CD4-positive, CD25-positive, alpha-beta regulatory T cell (primary cell): ENCODE measurements around the gene TC2N. TPM values are rescaled to one million over a fixed set of nuclear protein-coding genes. Genes with fewer than 3 reads are reported as not detected.
"Not testable (repeated sequence)": the region's sequence is repeated elsewhere in the genome, so short reads cannot be mapped to it uniquely, and the experiment has no call there.

ENCODE experiments used
- ATAC-seq, 2 donors: fragments of 150-1000 bp; cut with Tn5 transposase; one replicate each; pipeline ENCODE4 v1.10.0; 2021; ENCODE audit warnings: low read depth in 2 of 2, moderate number of reproducible peaks in 2 of 2, moderate library complexity in 1 of 2
- DNase-seq, 3 donors: peaks; one replicate each; pipeline versions ENCODE4 v3.0.0 to v3.0.0-alpha.2; 2012 to 2022; ENCODE audit warnings: mixed read lengths in 1 of 3
- H3K27ac ChIP-seq: one replicate; pipeline ENCODE4 v1.7.0; 2013; ENCODE audit warnings: mild to moderate bottlenecking, low read length; ENCODE audit not compliant: insufficient read depth, poor library complexity, severe bottlenecking
- H3K27me3 ChIP-seq: one replicate; pipeline ENCODE4 v1.7.0; 2013; ENCODE audit warnings: low read length; ENCODE audit not compliant: control insufficient read depth, insufficient read depth
- H3K36me3 ChIP-seq: one replicate; pipeline ENCODE4 v1.7.0; 2013; ENCODE audit warnings: mild to moderate bottlenecking, low read length, moderate library complexity; ENCODE audit not compliant: control insufficient read depth, insufficient read depth
- H3K4me1 ChIP-seq: 2 replicates; pipeline ENCODE4 v1.7.0; 2013; ENCODE audit warnings: mild to moderate bottlenecking, low read length; ENCODE audit not compliant: insufficient read depth, control insufficient read depth, poor library complexity, severe bottlenecking
- H3K4me3 ChIP-seq: one replicate; pipeline ENCODE4 v1.7.0; 2013; ENCODE audit warnings: low read depth, mild to moderate bottlenecking, low read length, moderate library complexity
- H3K9me3 ChIP-seq, 2 experiments: 1 replicate in 1 of 2; 2 replicates in 1 of 2; pipeline ENCODE4 v1.7.0; 2013; ENCODE audit warnings: low read length in 2 of 2, mild to moderate bottlenecking in 1 of 2, moderate library complexity in 1 of 2; ENCODE audit not compliant: control insufficient read depth in 2 of 2
- H3K27ac Mint-ChIP-seq, 3 donors: one replicate each; pipeline ENCODE4 v1.8.0; 2020 to 2022; ENCODE audit warnings: mild to moderate bottlenecking in 3 of 3, mixed read lengths in 3 of 3, moderate library complexity in 2 of 3
- H3K27me3 Mint-ChIP-seq: one replicate; pipeline ENCODE4 v1.8.0; 2022; ENCODE audit warnings: mild to moderate bottlenecking, mixed read lengths
- H3K36me3 Mint-ChIP-seq: one replicate; pipeline ENCODE4 v1.8.0; 2020; ENCODE audit warnings: mixed read lengths
- H3K4me1 Mint-ChIP-seq, 4 donors: one replicate each; pipeline ENCODE4 v1.8.0; 2020 to 2022; ENCODE audit warnings: mixed read lengths in 4 of 4, mild to moderate bottlenecking in 1 of 4
- H3K4me3 Mint-ChIP-seq, 4 donors: one replicate each; pipeline ENCODE4 v1.8.0; 2020 to 2022; ENCODE audit warnings: mild to moderate bottlenecking in 4 of 4, mixed read lengths in 4 of 4, moderate library complexity in 3 of 4
- H3K9me3 Mint-ChIP-seq, 7 donors: one replicate each; pipeline ENCODE4 v1.8.0; 2020 to 2022; ENCODE audit warnings: mixed read lengths in 7 of 7, mild to moderate bottlenecking in 3 of 7, moderate library complexity in 2 of 7
- polyA plus RNA-seq, 4 donors: library from polyadenylated mRNA; unstranded; fragments of 300-500 nt; fragmentation: Illumina TruSeq; gene quantifications; one replicate each; pipeline ENCODE4 v1.2.3, GENCODE V29; 2021
- total RNA-seq: library from RNA; stranded (reverse); gene quantifications from one replicate; pipeline ENCODE4 v1.2.3, GENCODE V29; 2022

The TC2N gene
- total and polyA plus RNA-seq, 5 donors from 2014 or later: 68.8 to 138 (median 98.5) TPM

DNA sequence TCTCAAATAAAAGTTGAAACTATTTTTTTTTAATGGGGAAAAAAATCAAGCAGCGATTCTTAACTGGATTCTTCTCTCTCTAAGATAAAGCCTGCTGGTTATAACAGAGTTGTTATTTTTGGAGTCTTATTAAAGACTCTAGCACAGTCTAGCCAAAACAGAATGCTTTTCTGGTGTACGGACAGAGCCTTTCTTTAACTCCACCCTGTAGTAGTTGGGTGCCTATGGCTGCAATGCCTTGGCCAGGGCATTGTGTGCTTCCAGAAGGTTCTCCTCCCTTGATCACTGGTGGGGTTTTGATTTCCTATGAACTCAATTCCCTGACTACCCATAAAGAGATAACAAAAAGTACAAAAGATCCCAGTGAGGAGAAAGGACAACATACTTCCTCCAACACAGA, 35.7 kb upstream of the TC2N start:
- no peaks in the 10 kb centered on the region for H3K27me3 ChIP-seq
- H3K4me3 Mint-ChIP-seq: no peak overlapping the region
- H3K9me3 Mint-ChIP-seq: peaks cover 0 to 1% (median 0%) of the 10 kb centered on the region in 7 donors
- DNase-seq (no peak), ATAC-seq (no peak)
- H3K4me1 ChIP-seq: no peaks in the 10 kb centered on the region
- peaks cover 2 to 5% (median 4%) of the 10 kb centered on the region in 4 donors for H3K4me1 Mint-ChIP-seq
- no peaks in the 10 kb centered on the region for H3K36me3 Mint-ChIP-seq
- H3K27me3 Mint-ChIP-seq: peaks cover 4% of the 10 kb centered on the region
- no peaks in the 10 kb centered on the region for H3K36me3 ChIP-seq
- H3K27ac Mint-ChIP-seq: no peak overlapping the region
- no peak overlapping the region for H3K4me3 ChIP-seq
- no peaks in the 10 kb centered on the region for H3K9me3 ChIP-seq
- no peak overlapping the region for H3K27ac ChIP-seq

DNA sequence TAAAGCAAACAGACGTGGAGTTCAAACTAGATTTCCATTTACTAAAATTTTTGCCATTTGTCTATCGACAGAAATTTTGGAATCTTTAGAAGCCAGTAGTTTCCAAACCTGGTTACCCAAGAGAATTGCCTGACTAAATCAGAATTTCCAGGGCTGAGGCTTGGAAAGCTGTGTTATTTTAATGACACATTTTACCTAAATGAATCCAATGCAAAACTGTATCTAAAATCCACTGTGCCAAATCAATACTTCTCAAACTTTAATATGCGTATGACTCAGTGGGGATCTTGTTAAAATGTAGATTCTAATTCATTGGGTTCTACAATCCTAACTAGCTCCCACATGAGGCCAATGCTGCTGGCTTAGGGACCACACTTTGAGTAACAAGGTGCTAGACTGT, 35.0 kb upstream of the TC2N start:
- Mint-ChIP-seq H3K27me3 (peaks cover 4% of the 10 kb centered on the region), H3K4me3 (no peak overlapping the region), H3K27ac (no peak overlapping the region), H3K9me3 (peaks cover 0 to 1% (median 0%) of the 10 kb centered on the region in 7 donors), H3K4me1 (peaks cover 0 to 5% (median 1%) of the 10 kb centered on the region in 4 donors), H3K36me3 (no peaks in the 10 kb centered on the region)
- H3K27me3 ChIP-seq: no peaks in the 10 kb centered on the region
- no peaks in the 10 kb centered on the region for H3K4me1 ChIP-seq
- H3K36me3 ChIP-seq: no peaks in the 10 kb centered on the region
- no peaks in the 10 kb centered on the region for H3K9me3 ChIP-seq
- H3K27ac ChIP-seq: no peak overlapping the region
- DNase-seq: no peak
- H3K4me3 ChIP-seq: no peak overlapping the region
- ATAC-seq: no peak

DNA sequence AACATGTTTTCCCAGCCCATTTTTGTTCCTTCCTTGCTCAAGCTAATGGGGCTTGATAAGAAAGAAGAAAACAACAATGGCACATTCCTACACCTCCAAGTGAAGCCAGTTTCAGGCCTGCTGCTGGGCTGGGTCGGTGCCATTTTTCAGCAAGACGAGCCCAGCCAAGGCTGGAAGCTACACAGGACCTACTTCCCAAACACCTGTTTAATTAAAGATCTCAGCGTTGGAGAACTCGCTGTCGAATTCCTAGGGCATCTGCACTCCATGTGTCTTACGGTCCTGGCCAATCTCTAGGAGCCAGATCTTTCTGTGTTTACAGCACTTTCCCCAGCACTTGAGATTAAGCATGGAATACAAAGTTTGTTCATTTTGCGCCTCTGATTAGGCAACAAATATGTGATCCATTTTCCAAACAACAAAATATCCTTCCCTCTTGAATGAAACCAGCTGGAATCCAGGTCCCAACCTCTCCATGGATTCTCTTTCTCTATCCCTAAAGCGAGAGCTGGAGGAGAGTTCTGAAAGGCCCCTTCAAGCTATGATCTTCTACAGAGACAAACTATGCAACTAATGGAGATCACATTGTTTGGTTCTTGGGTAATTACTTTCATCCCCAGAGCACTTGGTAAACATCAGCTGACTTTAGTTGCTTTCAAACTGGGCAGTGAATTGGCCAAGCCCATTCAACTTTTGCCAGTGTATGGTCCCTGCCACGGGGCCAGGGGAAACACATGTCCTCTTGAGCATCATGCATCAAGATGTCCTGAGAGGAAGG, 34.3 kb upstream of the TC2N start:
- no peak for ATAC-seq
- Mint-ChIP-seq H3K4me1 (peaks cover 0 to 5% (median 3%) of the 10 kb centered on the region in 4 donors), H3K27ac (no peak overlapping the region), H3K27me3 (peaks cover 4% of the 10 kb centered on the region), H3K4me3 (no peak overlapping the region), H3K9me3 (peaks cover 0 to 1% (median 0%) of the 10 kb centered on the region in 7 donors), H3K36me3 (no peaks in the 10 kb centered on the region)
- no peak for DNase-seq
- H3K36me3 ChIP-seq: no peaks in the 10 kb centered on the region
- no peak overlapping the region for H3K27ac ChIP-seq
- H3K27me3 ChIP-seq: no peaks in the 10 kb centered on the region
- H3K9me3 ChIP-seq: no peaks in the 10 kb centered on the region
- no peaks in the 10 kb centered on the region for H3K4me1 ChIP-seq
- no peak overlapping the region for H3K4me3 ChIP-seq

DNA sequence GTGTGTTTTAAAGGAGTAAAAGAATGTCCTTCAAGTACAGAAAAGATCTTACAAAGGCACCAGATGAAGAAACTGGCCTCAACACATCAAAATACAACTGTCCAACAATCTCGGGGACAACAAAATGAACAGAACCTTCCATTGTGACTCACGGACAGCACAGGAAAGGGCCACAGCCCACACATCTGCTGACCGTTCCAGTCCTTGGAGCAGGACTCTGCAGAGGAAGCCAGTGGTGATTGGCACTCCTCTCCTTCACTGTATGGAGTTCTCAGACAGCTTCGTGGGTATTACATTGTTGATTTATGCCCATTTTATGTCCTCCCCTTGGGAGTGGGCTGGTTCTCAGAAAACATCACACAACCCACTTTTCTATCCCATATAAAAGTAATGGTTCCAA, 32.5 kb upstream of the TC2N start:
- Histone ChIP-seq H3K36me3 (no peaks in the 10 kb centered on the region), H3K4me1 (no peaks in the 10 kb centered on the region), H3K27ac (no peak overlapping the region), H3K9me3 (no peaks in the 10 kb centered on the region), H3K4me3 (no peak overlapping the region), H3K27me3 (no peaks in the 10 kb centered on the region)
- H3K36me3 Mint-ChIP-seq: no peaks in the 10 kb centered on the region
- ATAC-seq (no peak), DNase-seq (no peak)
- peaks cover 0 to 2% (median 0%) of the 10 kb centered on the region in 7 donors for H3K9me3 Mint-ChIP-seq
- peaks cover 2 to 7% (median 5%) of the 10 kb centered on the region in 4 donors for H3K4me1 Mint-ChIP-seq
- H3K27ac Mint-ChIP-seq: no peak overlapping the region
- peaks cover 4% of the 10 kb centered on the region for H3K27me3 Mint-ChIP-seq
- H3K4me3 Mint-ChIP-seq: no peak overlapping the region

DNA sequence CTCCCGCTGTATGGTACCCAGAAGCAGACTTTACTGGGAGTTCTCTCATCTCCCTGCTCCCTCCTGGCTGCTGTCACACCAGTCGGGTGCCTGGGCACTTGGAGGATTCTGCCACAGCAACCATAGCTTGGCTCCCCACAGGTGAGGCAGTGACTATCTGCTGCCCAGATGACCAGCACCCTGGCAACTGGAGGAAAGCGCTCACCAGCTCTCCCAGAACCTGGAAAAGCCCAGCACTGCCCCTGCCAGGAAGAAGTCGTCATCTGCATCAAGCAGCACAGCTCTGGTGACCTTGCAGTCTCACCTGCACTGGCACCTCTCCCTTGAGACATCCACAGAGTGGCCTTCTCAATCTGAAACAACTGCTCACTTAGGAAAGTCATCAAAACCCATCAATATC, 31.9 kb upstream of the TC2N start:
- Histone ChIP-seq H3K4me1 (no peaks in the 10 kb centered on the region), H3K36me3 (no peaks in the 10 kb centered on the region), H3K4me3 (no peak overlapping the region), H3K27ac (no peak overlapping the region), H3K27me3 (no peaks in the 10 kb centered on the region), H3K9me3 (no peaks in the 10 kb centered on the region)
- peaks cover 0 to 2% (median 0%) of the 10 kb centered on the region in 7 donors for H3K9me3 Mint-ChIP-seq
- H3K27ac Mint-ChIP-seq: no peak overlapping the region
- H3K27me3 Mint-ChIP-seq: peaks cover under 1% of the 10 kb centered on the region
- peaks cover 2 to 7% (median 5%) of the 10 kb centered on the region in 4 donors for H3K4me1 Mint-ChIP-seq
- no peak for DNase-seq
- H3K4me3 Mint-ChIP-seq: no peak overlapping the region
- no peak for ATAC-seq
- H3K36me3 Mint-ChIP-seq: no peaks in the 10 kb centered on the region

DNA sequence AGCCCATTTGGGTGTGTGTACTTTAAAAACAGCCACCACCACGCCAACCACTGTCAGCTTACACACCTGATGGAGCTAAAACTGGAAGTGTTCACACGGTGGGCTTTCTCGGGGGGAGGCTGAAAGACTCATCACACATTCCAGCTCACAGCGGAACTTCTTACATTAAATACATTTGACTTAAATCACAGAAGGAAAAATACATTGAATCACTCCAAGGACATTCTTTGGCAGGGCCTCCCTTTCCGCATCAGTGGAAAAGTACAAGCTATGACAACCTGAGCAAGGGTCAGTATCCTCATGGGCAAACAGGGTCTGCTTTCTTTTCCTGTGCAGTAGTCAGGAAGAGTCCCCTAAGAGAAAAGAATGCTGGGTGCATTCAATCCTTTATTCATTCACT, 31.0 kb upstream of the TC2N start:
- Mint-ChIP-seq H3K36me3 (no peaks in the 10 kb centered on the region), H3K9me3 (peaks cover 0 to 2% (median 0%) of the 10 kb centered on the region in 7 donors), H3K4me3 (no peak overlapping the region), H3K27me3 (no peaks in the 10 kb centered on the region), H3K27ac (no peak overlapping the region), H3K4me1 (peaks cover 2 to 15% (median 8%) of the 10 kb centered on the region in 4 donors)
- Histone ChIP-seq H3K27me3 (no peaks in the 10 kb centered on the region), H3K4me3 (no peak overlapping the region), H3K27ac (no peak overlapping the region), H3K9me3 (no peaks in the 10 kb centered on the region), H3K36me3 (no peaks in the 10 kb centered on the region), H3K4me1 (no peaks in the 10 kb centered on the region)
- DNase-seq: no peak
- no peak for ATAC-seq

DNA sequence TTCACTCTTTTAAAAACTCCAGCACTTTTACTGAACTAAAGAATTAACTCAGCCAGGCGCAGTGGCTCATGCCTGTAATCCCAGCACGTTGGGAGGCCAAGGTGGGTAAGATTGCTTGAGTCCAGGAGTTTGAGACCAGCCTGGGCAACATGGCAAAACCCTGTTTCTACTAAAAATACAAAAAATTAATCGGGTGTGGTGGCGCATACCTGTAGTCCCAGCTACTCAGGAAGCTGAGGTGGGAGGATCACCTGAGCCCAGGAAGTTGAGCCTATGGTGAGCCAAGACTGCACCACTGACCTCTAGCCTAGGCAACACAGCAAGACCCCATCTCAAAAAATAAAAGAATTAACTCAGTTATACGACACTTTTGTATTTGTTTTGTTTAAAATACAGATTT, 30.4 kb upstream of the TC2N start:
- not testable (repeated sequence) for H3K27me3 Mint-ChIP-seq, H3K27me3 ChIP-seq, H3K9me3 Mint-ChIP-seq, H3K4me3 Mint-ChIP-seq, DNase-seq, H3K36me3 Mint-ChIP-seq, H3K36me3 ChIP-seq, H3K27ac ChIP-seq, ATAC-seq, H3K4me3 ChIP-seq, H3K4me1 ChIP-seq, H3K9me3 ChIP-seq
- H3K4me1 Mint-ChIP-seq: peaks cover 1 to 22% (median 9%) of the 10 kb centered on the region in 4 donors
- H3K27ac Mint-ChIP-seq: peak overlapping the region in 1 of 3 donors; percentile 45
